ENCODE measurements around the gene AARS2. TPM values are rescaled to one million over a fixed set of nuclear protein-coding genes. Genes with fewer than 3 reads are reported as not detected.

AARS2 gene
- total and polyA plus RNA-seq, 4 experiments from 2014 or later = 4.2 to 25.6 (median 16.9) TPM

- no peak overlapping the region for H3K27ac Mint-ChIP-seq
- H3K4me3 Mint-ChIP-seq = no peak overlapping the region
- no peaks in the 10 kb centered on the region for H3K9me3 ChIP-seq (ENCODE audit: control insufficient read depth in 1 of 2, low read length in 2 of 2)
- intact Hi-C loops (cut with micrococcal nuclease) = no loop called here
- H3K27me3 Mint-ChIP-seq = peaks cover 52 to 55% of the 10 kb centered on the region in 2 donors
- no peak overlapping the region for H3K4me3 ChIP-seq (ENCODE audit: low read length in 2 of 2)
- H3K4me1 Mint-ChIP-seq = no peaks in the 10 kb centered on the region
- POLR2A ChIA-PET (ENCODE audit: partially characterized antibody) = no interaction called here
- no peaks in the 10 kb centered on the region for H3K36me3 Mint-ChIP-seq
- CTCF ChIA-PET (ENCODE audit: partially characterized antibody) = interaction anchor here (1.0 kb wide), 1 partner anchor 21 kb away, joined by 3 read pairs; no protein-coding TSS in a partner anchor
- H3K27ac ChIP-seq (ENCODE audit: low read depth, low read length) = no peak overlapping the region
- DNase-seq = no peak
- no peaks in the 10 kb centered on the region for H3K4me1 ChIP-seq (ENCODE audit: insufficient read depth, low read length)
- peaks cover 0 to 6% (median 0%) of the 10 kb centered on the region in 8 donors for H3K9me3 Mint-ChIP-seq
- peaks cover under 1% of the 10 kb centered on the region for H3K27me3 ChIP-seq (ENCODE audit: insufficient read depth, low read length)
- H3K36me3 ChIP-seq (ENCODE audit: insufficient read depth, low read length) = no peaks in the 10 kb centered on the region
Measured at GRCh38 chr6:44289726-44290260, 23.4 kb downstream of the AARS2 start.

- DNase-seq = no peak
- Histone ChIP-seq H3K9me3 (ENCODE audit: control insufficient read depth in 1 of 2, low read length in 2 of 2) (no peaks in the 10 kb centered on the region), H3K4me3 (ENCODE audit: low read length in 2 of 2) (no peak overlapping the region), H3K27me3 (ENCODE audit: insufficient read depth, low read length) (no peaks in the 10 kb centered on the region), H3K27ac (ENCODE audit: low read depth, low read length) (no peak overlapping the region), H3K36me3 (ENCODE audit: insufficient read depth, low read length) (no peaks in the 10 kb centered on the region), H3K4me1 (ENCODE audit: insufficient read depth, low read length) (no peaks in the 10 kb centered on the region)
- Mint-ChIP-seq H3K27ac (no peak overlapping the region), H3K36me3 (no peaks in the 10 kb centered on the region), H3K4me3 (no peak overlapping the region), H3K27me3 (peaks cover 54 to 61% of the 10 kb centered on the region in 2 donors), H3K4me1 (no peaks in the 10 kb centered on the region), H3K9me3 (peaks cover 0 to 3% (median 0%) of the 10 kb centered on the region in 8 donors)
- CTCF ChIA-PET (ENCODE audit: partially characterized antibody) = no interaction called here
- POLR2A ChIA-PET (ENCODE audit: partially characterized antibody) = no interaction called here
- intact Hi-C loops (cut with micrococcal nuclease) = no loop called here
Measured at GRCh38 chr6:44286747-44287146, 26.4 kb downstream of the AARS2 start.

- no peak overlapping the region for H3K4me3 ChIP-seq (ENCODE audit: low read length in 2 of 2)
- no peaks in the 10 kb centered on the region for H3K27me3 ChIP-seq (ENCODE audit: insufficient read depth, low read length)
- POLR2A ChIA-PET (ENCODE audit: partially characterized antibody) = no interaction called here
- Mint-ChIP-seq H3K9me3 (peaks cover 0 to 3% (median 0%) of the 10 kb centered on the region in 8 donors), H3K36me3 (no peaks in the 10 kb centered on the region), H3K27ac (no peak overlapping the region), H3K27me3 (peaks cover 50 to 57% of the 10 kb centered on the region in 2 donors), H3K4me1 (no peaks in the 10 kb centered on the region), H3K4me3 (no peak overlapping the region)
- no peaks in the 10 kb centered on the region for H3K9me3 ChIP-seq (ENCODE audit: control insufficient read depth in 1 of 2, low read length in 2 of 2)
- DNase-seq = no peak
- H3K27ac ChIP-seq (ENCODE audit: low read depth, low read length) = no peak overlapping the region
- no peaks in the 10 kb centered on the region for H3K4me1 ChIP-seq (ENCODE audit: insufficient read depth, low read length)
- H3K36me3 ChIP-seq (ENCODE audit: insufficient read depth, low read length) = no peaks in the 10 kb centered on the region
- intact Hi-C loops (cut with micrococcal nuclease) = no loop called here
- CTCF ChIA-PET (ENCODE audit: partially characterized antibody) = no interaction called here
Measured at GRCh38 chr6:44286285-44286565, 26.9 kb downstream of the AARS2 start.

GRCh38 chr6:44285552-44286284, 27.4 kb downstream of the AARS2 start:
- H3K9me3 Mint-ChIP-seq = peaks cover 0 to 3% (median 0%) of the 10 kb centered on the region in 8 donors

GRCh38 chr6:44284867-44285266, 28.3 kb downstream of the AARS2 start:
- Histone ChIP-seq H3K36me3 (ENCODE audit: insufficient read depth, low read length) (no peaks in the 10 kb centered on the region), H3K9me3 (ENCODE audit: control insufficient read depth in 1 of 2, low read length in 2 of 2) (no peaks in the 10 kb centered on the region), H3K27ac (ENCODE audit: low read depth, low read length) (no peak overlapping the region), H3K4me3 (ENCODE audit: low read length in 2 of 2) (no peak overlapping the region), H3K27me3 (ENCODE audit: insufficient read depth, low read length) (no peaks in the 10 kb centered on the region), H3K4me1 (ENCODE audit: insufficient read depth, low read length) (no peaks in the 10 kb centered on the region)
- H3K36me3 Mint-ChIP-seq = no peaks in the 10 kb centered on the region
- intact Hi-C loops (cut with micrococcal nuclease) = no loop called here
- peaks cover 43 to 50% of the 10 kb centered on the region in 2 donors for H3K27me3 Mint-ChIP-seq
- no peak overlapping the region for H3K4me3 Mint-ChIP-seq
- H3K4me1 Mint-ChIP-seq = no peaks in the 10 kb centered on the region
- peaks cover 0 to 3% (median 0%) of the 10 kb centered on the region in 8 donors for H3K9me3 Mint-ChIP-seq
- ChIA-PET CTCF (ENCODE audit: partially characterized antibody) (no interaction called here), POLR2A (ENCODE audit: partially characterized antibody) (no interaction called here)
- no peak overlapping the region for H3K27ac Mint-ChIP-seq
- DNase-seq = no peak

More at GRCh38 chr6:44285552-44286284, 27.4 kb downstream of the AARS2 start:
- Histone ChIP-seq H3K4me3 (ENCODE audit: low read length in 2 of 2) (no peak overlapping the region), H3K4me1 (ENCODE audit: insufficient read depth, low read length) (no peaks in the 10 kb centered on the region), H3K27ac (ENCODE audit: low read depth, low read length) (no peak overlapping the region), H3K36me3 (ENCODE audit: insufficient read depth, low read length) (no peaks in the 10 kb centered on the region), H3K9me3 (ENCODE audit: control insufficient read depth in 1 of 2, low read length in 2 of 2) (no peaks in the 10 kb centered on the region), H3K27me3 (ENCODE audit: insufficient read depth, low read length) (no peaks in the 10 kb centered on the region)
- Mint-ChIP-seq H3K36me3 (no peaks in the 10 kb centered on the region), H3K27ac (no peak overlapping the region), H3K4me1 (no peaks in the 10 kb centered on the region), H3K27me3 (peaks cover 47 to 55% of the 10 kb centered on the region in 2 donors), H3K4me3 (no peak overlapping the region)
- CTCF ChIA-PET (ENCODE audit: partially characterized antibody) = no interaction called here
- intact Hi-C loops (cut with micrococcal nuclease) = no loop called here
- no peak for DNase-seq
- POLR2A ChIA-PET (ENCODE audit: partially characterized antibody) = no interaction called here

GRCh38 chr6:44284121-44284520, 29.0 kb downstream of the AARS2 start:
- intact Hi-C loops (cut with micrococcal nuclease) = no loop called here
- Mint-ChIP-seq H3K36me3 (peaks cover 0 to 4% of the 10 kb centered on the region in 2 donors), H3K27ac (no peak overlapping the region), H3K4me1 (no peaks in the 10 kb centered on the region), H3K9me3 (peaks cover 0 to 3% (median 0%) of the 10 kb centered on the region in 8 donors), H3K4me3 (no peak overlapping the region), H3K27me3 (peaks cover 40 to 52% of the 10 kb centered on the region in 2 donors)
- no peak for DNase-seq
- Histone ChIP-seq H3K27ac (ENCODE audit: low read depth, low read length) (no peak overlapping the region), H3K4me3 (ENCODE audit: low read length in 2 of 2) (no peak overlapping the region), H3K36me3 (ENCODE audit: insufficient read depth, low read length) (no peaks in the 10 kb centered on the region), H3K27me3 (ENCODE audit: insufficient read depth, low read length) (peaks cover under 1% of the 10 kb centered on the region), H3K4me1 (ENCODE audit: insufficient read depth, low read length) (no peaks in the 10 kb centered on the region), H3K9me3 (ENCODE audit: control insufficient read depth in 1 of 2, low read length in 2 of 2) (no peaks in the 10 kb centered on the region)
- CTCF ChIA-PET (ENCODE audit: partially characterized antibody) = no interaction called here
- POLR2A ChIA-PET (ENCODE audit: partially characterized antibody) = no interaction called here

- CTCF ChIA-PET (ENCODE audit: partially characterized antibody) = interaction anchor here (1.3 kb wide), 1 partner anchor 11 kb away, joined by 4 read pairs; no protein-coding TSS in a partner anchor
Measured at GRCh38 chr6:44278774-44279697, 34.1 kb downstream of the AARS2 start.

More at GRCh38 chr6:44278774-44279697, 34.1 kb downstream of the AARS2 start:
- no peaks in the 10 kb centered on the region for H3K9me3 Mint-ChIP-seq
- Histone ChIP-seq H3K9me3 (ENCODE audit: control insufficient read depth in 1 of 2, low read length in 2 of 2) (no peaks in the 10 kb centered on the region), H3K27ac (ENCODE audit: low read depth, low read length) (no peak overlapping the region), H3K4me1 (ENCODE audit: insufficient read depth, low read length) (no peaks in the 10 kb centered on the region), H3K36me3 (ENCODE audit: insufficient read depth, low read length) (no peaks in the 10 kb centered on the region), H3K27me3 (ENCODE audit: insufficient read depth, low read length) (peaks cover 14% of the 10 kb centered on the region), H3K4me3 (ENCODE audit: low read length in 2 of 2) (no peak overlapping the region)
- POLR2A ChIA-PET (ENCODE audit: partially characterized antibody) = no interaction called here
- H3K36me3 Mint-ChIP-seq = peaks cover 0 to 9% of the 10 kb centered on the region in 2 donors
- H3K4me1 Mint-ChIP-seq = peaks cover 0 to 13% (median 0%) of the 10 kb centered on the region in 4 donors
- intact Hi-C loops (cut with micrococcal nuclease) = no loop called here
- H3K27ac Mint-ChIP-seq = no peak overlapping the region
- H3K4me3 Mint-ChIP-seq = no peak overlapping the region
- peaks cover 33 to 52% of the 10 kb centered on the region in 2 donors for H3K27me3 Mint-ChIP-seq
- no peak for DNase-seq
